NB4 (cell line): ENCODE measurements around the gene COX18.

Experiments
- DNase-seq: peaks from one replicate; pipeline ENCODE4 v3.0.0; 2010; ENCODE audit warnings: low read depth
- H3K4me3 ChIP-seq: one replicate; pipeline ENCODE4 v1.5.1; 2011; ENCODE audit warnings: mild to moderate bottlenecking, low read depth, low read length, moderate library complexity
- MYC ChIP-seq: IDR thresholded peaks from 2 replicates; pipeline ENCODE4 v1.6.1; 2011; ENCODE audit warnings: low read depth, low read length
- POLR2A ChIP-seq: IDR thresholded peaks from 2 replicates; pipeline ENCODE4 v1.6.1; 2011; ENCODE audit warnings: mild to moderate bottlenecking; ENCODE audit not compliant: insufficient read length; ENCODE audit errors: extremely low read depth
- TF ChIP-seq, protein P1 (sequence below): IDR thresholded peaks from one replicate; pipeline ENCODE4 v1.5.1; 2012; ENCODE audit warnings: low read depth, low read length
- TF ChIP-seq, protein P2 (sequence below): IDR thresholded peaks from 2 replicates; pipeline ENCODE4 v1.6.1; 2011; ENCODE audit warnings: low read depth, low read length

COX18 gene, protein sequence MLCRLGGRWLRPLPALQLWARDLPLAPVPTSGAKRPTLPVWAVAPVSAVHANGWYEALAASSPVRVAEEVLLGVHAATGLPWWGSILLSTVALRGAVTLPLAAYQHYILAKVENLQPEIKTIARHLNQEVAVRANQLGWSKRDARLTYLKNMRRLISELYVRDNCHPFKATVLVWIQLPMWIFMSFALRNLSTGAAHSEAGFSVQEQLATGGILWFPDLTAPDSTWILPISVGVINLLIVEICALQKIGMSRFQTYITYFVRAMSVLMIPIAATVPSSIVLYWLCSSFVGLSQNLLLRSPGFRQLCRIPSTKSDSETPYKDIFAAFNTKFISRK

DNA sequence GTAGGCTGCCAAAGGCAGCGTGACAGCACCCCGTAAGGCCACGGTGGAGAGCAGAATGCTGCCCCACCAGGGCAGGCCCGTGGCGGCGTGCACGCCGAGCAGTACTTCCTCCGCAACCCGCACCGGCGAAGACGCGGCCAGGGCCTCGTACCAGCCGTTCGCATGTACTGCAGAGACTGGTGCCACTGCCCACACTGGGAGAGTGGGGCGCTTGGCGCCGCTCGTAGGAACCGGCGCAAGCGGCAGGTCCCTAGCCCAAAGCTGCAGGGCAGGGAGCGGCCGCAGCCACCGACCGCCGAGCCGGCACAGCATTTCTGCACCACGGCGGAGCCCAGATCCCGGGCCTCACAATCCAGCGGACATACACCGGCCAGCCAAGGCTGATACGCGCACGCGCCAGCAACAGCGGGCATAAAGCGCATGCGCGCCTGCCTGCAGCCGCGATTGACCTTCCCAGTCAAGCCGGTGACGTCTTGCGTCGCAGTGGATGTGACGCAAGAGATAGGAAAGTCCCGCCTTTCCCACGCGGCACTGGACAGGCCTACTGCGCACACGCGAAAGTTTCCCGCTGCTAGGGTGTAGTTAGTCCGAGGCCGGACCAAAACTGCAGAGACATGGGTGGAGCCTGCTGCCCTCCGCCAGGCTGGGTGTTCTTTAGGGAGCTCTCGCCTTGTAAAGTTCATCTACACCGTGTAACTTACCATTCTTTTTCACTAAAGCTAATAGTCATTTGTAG lies at the start of gene COX18:
Gene COX18 (minus strand): TSS at position 379 of the 736 bp plus-strand sequence. CDS start 67 bp downstream, at position 312.
- peak; percentile 98 for DNase-seq
- peak within 1 kb of the TSS; percentile 77 for H3K4me3 ChIP-seq
- TF ChIP-seq MYC (peak; percentile 97), POLR2A (peak; percentile 84)
- TF ChIP-seq, protein P1, sequence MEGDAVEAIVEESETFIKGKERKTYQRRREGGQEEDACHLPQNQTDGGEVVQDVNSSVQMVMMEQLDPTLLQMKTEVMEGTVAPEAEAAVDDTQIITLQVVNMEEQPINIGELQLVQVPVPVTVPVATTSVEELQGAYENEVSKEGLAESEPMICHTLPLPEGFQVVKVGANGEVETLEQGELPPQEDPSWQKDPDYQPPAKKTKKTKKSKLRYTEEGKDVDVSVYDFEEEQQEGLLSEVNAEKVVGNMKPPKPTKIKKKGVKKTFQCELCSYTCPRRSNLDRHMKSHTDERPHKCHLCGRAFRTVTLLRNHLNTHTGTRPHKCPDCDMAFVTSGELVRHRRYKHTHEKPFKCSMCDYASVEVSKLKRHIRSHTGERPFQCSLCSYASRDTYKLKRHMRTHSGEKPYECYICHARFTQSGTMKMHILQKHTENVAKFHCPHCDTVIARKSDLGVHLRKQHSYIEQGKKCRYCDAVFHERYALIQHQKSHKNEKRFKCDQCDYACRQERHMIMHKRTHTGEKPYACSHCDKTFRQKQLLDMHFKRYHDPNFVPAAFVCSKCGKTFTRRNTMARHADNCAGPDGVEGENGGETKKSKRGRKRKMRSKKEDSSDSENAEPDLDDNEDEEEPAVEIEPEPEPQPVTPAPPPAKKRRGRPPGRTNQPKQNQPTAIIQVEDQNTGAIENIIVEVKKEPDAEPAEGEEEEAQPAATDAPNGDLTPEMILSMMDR = no peak
- TF ChIP-seq, protein P2, sequence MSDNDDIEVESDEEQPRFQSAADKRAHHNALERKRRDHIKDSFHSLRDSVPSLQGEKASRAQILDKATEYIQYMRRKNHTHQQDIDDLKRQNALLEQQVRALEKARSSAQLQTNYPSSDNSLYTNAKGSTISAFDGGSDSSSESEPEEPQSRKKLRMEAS = peak; percentile 90

DNA sequence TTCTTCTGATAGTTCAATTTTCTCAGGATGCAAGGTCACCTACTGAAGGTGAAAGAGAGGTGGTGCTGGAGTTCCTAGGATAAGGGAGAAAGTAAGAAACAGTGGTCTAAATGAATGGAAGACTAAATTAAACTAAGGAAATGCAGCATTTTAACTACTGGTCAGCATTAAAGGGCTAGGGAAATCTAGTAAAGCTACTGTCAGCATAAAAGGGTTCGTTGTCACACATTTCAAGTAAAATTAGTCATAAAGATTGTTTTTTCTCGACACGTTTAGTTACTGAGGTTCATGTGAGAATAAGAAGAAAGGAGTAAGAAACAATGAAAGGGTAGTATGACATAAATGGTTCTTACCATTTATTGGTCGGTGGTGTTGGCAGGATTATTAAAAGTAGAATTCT lies 40.0 kb upstream of the COX18 start:
- TF ChIP-seq MYC (no peak), POLR2A (no peak)
- TF ChIP-seq, protein P2 = no peak
- TF ChIP-seq, protein P1 = no peak
- DNase-seq = no peak
- no peak overlapping the region for H3K4me3 ChIP-seq

DNA sequence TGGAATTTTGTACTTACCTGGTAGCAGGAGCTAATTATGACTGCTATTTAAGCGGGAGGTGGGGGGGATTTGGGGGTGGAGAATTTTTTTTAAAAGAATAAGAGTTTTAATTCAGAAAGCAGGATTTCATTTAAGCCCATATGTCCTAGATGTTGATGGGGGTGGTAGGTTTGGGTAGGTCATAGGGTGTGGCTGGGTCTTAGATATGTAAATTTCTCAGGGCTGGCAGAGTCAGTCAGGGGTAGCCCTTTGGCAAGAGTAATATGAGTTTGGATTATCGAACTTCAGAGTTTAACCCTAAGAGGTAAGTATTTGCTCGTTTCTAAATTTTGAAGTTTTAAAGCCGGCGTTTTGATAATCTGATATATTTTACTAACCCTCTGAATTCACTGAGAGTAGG lies 35.2 kb upstream of the COX18 start:
- no peak overlapping the region for H3K4me3 ChIP-seq
- TF ChIP-seq, protein P1 = no peak
- TF ChIP-seq, protein P2 = no peak
- TF ChIP-seq MYC (no peak), POLR2A (no peak)
- no peak for DNase-seq

DNA sequence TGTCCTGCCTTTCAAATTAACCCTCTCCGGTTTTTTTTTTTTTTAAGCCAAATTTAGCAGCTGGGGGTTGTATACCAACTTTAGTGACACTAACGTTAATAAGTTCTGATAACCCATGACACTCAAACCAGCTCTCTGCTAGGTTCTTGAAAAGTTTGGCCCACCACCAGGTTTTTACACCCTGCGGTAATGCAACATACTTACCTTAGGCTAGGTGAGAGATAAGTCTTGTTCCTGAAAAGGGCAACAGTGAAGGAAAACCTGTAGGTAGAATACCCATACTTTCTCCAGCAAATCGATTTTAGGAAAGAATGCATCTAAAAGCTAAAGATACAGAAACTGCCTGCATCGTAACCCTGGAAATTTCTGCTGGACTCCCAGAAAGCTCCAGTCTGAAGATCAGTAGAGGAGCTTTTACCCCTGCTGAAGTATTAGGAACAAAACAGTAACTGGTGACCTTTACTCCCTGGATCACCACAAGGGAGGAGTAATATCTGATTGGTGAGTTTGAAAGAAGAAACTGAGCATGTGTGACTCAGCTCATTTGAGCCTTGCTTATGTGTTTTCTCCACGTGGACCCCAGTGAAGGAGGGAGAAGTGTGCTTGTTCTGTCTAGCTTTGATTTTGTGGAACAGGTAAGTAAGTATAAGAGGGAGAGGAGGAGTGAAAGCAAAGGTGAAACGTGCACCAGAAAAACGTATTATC lies 34.4 kb upstream of the COX18 start:
- TF ChIP-seq, protein P1 = no peak
- TF ChIP-seq, protein P2 = peak; percentile 53; the same call in 1 of the 2 replicates
- TF ChIP-seq POLR2A (no peak), MYC (no peak)
- no peak overlapping the region for H3K4me3 ChIP-seq
- peak; percentile 34 for DNase-seq

DNA sequence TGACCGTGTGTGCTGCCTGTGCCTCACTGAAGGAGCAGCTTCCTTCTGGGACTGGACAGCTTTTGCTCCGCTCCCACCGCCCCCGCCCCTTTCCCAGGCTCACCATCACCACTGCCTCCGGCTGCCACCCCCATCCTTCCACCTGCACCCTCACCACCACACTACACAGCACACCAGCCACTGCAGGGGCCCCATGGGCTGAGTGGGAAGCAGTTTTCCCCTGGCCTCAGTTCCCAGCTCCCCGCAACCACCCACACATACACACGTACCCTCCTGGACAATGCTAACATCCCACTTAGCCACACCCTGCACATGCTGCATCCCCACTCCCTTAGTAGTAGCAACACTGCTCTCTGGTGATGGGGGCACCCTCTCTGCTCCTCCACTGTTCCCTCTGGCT lies 29.6 kb upstream of the COX18 start:
- DNase-seq = no peak
- H3K4me3 ChIP-seq = no peak overlapping the region
- TF ChIP-seq, protein P2 = no peak
- TF ChIP-seq, protein P1 = no peak
- no peak for TF ChIP-seq MYC
